ENCODE results near the gene TESMIN.

DNA sequence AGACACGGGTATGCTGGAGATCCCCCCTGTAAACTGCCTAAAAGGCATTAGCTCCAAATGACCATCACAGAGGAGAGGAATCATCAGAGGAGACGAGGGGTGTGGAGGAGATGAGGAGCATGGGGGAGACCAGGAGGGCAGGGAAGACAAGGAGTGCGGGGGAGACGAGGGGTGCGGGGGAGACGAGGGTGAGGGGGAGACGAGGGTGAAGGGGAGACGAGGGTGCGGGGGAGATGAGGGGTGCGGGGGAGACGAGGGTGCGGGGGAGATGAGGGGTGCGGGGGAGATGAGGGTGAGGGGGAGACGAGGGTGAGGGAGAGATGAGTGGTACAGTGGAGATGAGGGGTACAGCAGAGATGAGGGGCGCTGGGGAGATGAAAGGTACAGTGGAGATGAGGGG is 84.5 kb downstream of the TESMIN start:
- TF ChIP-seq POLR2A (IDR thresholded peaks at IDR 0.05; ENCODE audit: low read depth, low read length) (no peak), TAF1 (IDR thresholded peaks at IDR 0.05; ENCODE audit: low read depth, low read length) (no peak), POLR2AphosphoS5 (IDR thresholded peaks at IDR 0.05; ENCODE audit: low read depth, low read length) (no peak)
